CD14-positive monocyte (primary cell): ENCODE data around the gene EME2. TPM values are rescaled to one million over a fixed set of nuclear protein-coding genes. Genes with fewer than 3 reads are reported as not detected.
"Not testable (repeated sequence)": the region's sequence is repeated elsewhere in the genome, so short reads cannot be mapped to it uniquely, and the experiment has no call there.

Experiments
- DNase-seq, 3 donors: peaks; one replicate each; pipeline ENCODE4 v3.0.0-alpha.2; 2011 to 2022
- H2AFZ ChIP-seq: 2 replicates; pipeline ENCODE4 v1.6.0; 2012; ENCODE audit warnings: mild to moderate bottlenecking, low read depth, low read length, inconsistent platforms; ENCODE audit not compliant: insufficient read depth, poor library complexity, severe bottlenecking
- H3K27ac ChIP-seq, 2 donors: 1 replicate in 1 of 2; 2 replicates in 1 of 2; pipeline ENCODE4 v1.5.1; 2012 to 2013; ENCODE audit warnings: low read length in 2 of 2, control low read depth in 1 of 2, inconsistent platforms in 1 of 2, low read depth in 1 of 2, mild to moderate bottlenecking in 1 of 2
- H3K27me3 ChIP-seq, 2 donors: one replicate each; pipeline versions ENCODE4 v1.6.0 to v1.6.1; 2011 to 2013; ENCODE audit warnings: low read length in 2 of 2; ENCODE audit not compliant: control insufficient read depth in 2 of 2, insufficient read depth in 2 of 2
- H3K36me3 ChIP-seq, 2 donors: replicated peaks in 1 of 2; 1 replicate in 1 of 2; 2 replicates in 1 of 2; pipeline versions ENCODE4 v1.5.1 to v1.6.1; 2012 to 2013; ENCODE audit warnings: low read length in 2 of 2, control low read depth in 1 of 2, inconsistent platforms in 1 of 2, mild to moderate bottlenecking in 1 of 2; ENCODE audit not compliant: insufficient read depth in 2 of 2, control insufficient read depth in 1 of 2
- H3K4me1 ChIP-seq, 2 donors: 1 replicate in 1 of 2; 2 replicates in 1 of 2; pipeline versions ENCODE4 v1.5.1 to v1.6.1; 2012 to 2013; ENCODE audit warnings: low read length in 2 of 2, control low read depth in 1 of 2, inconsistent platforms in 1 of 2, mild to moderate bottlenecking in 1 of 2, moderate library complexity in 1 of 2; ENCODE audit not compliant: insufficient read depth in 2 of 2, control insufficient read depth in 1 of 2
- H3K4me2 ChIP-seq: replicated peaks from 2 replicates; pipeline ENCODE3; 2012; ENCODE audit warnings: low read length, moderate library complexity, mild to moderate bottlenecking; ENCODE audit not compliant: poor library complexity, severe bottlenecking; ENCODE audit errors: extremely low read depth
- H3K4me3 ChIP-seq, 3 experiments: fragments of 200-600 bp in 1 of 3; sonication (generic) in 1 of 3; replicated peaks in 1 of 3; 1 replicate in 2 of 3; 2 replicates in 1 of 3; pipeline ENCODE4 v1.5.1; 2011 to 2013; ENCODE audit warnings: low read length in 3 of 3, mild to moderate bottlenecking in 3 of 3, control low read depth in 2 of 3, low read depth in 2 of 3, inconsistent platforms in 1 of 3, moderate library complexity in 1 of 3
- H3K79me2 ChIP-seq: 2 replicates; pipeline ENCODE4 v1.6.0; 2012; ENCODE audit warnings: mild to moderate bottlenecking, control low read depth, inconsistent platforms, low read length, moderate library complexity; ENCODE audit not compliant: insufficient read depth
- H3K9ac ChIP-seq: 2 replicates; pipeline ENCODE4 v1.6.0; 2017; ENCODE audit warnings: low read length, mild to moderate bottlenecking; ENCODE audit not compliant: insufficient read depth, poor library complexity, severe bottlenecking
- H3K9me3 ChIP-seq, 2 donors: replicated peaks in 1 of 2; 1 replicate in 1 of 2; 2 replicates in 1 of 2; pipeline versions ENCODE4 v1.5.1 to v1.6.1; 2012 to 2013; ENCODE audit warnings: low read length in 2 of 2, control low read depth in 1 of 2; ENCODE audit not compliant: control insufficient read depth in 1 of 2, insufficient read depth in 1 of 2
- H4K20me1 ChIP-seq: 2 replicates; pipeline ENCODE4 v1.6.0; 2012; ENCODE audit warnings: mild to moderate bottlenecking, low read length, control low read depth, moderate library complexity; ENCODE audit not compliant: insufficient read depth
- H3K27ac Mint-ChIP-seq, 7 donors: one replicate each; pipeline ENCODE4 v1.8.0; 2020; ENCODE audit warnings: mild to moderate bottlenecking in 7 of 7, mixed read lengths in 7 of 7, moderate library complexity in 6 of 7, inconsistent platforms in 2 of 7
- H3K27me3 Mint-ChIP-seq, 3 donors: one replicate each; pipeline ENCODE4 v1.8.0; 2021 to 2022; ENCODE audit warnings: low read depth in 3 of 3, mild to moderate bottlenecking in 3 of 3, mixed read lengths in 3 of 3, moderate library complexity in 3 of 3, inconsistent platforms in 1 of 3
- H3K36me3 Mint-ChIP-seq, 2 donors: one replicate each; pipeline ENCODE4 v1.8.0; 2020; ENCODE audit warnings: mixed read lengths in 2 of 2, inconsistent platforms in 1 of 2, mild to moderate bottlenecking in 1 of 2
- H3K4me1 Mint-ChIP-seq: one replicate; pipeline ENCODE4 v1.8.0; 2020; ENCODE audit warnings: mild to moderate bottlenecking, mixed read lengths
- H3K4me3 Mint-ChIP-seq, 2 donors: one replicate each; pipeline ENCODE4 v1.8.0; 2020; ENCODE audit warnings: mild to moderate bottlenecking in 2 of 2, mixed read lengths in 2 of 2, moderate library complexity in 1 of 2
- H3K9me3 Mint-ChIP-seq, 7 donors: one replicate each; pipeline ENCODE4 v1.8.0; 2020 to 2022; ENCODE audit warnings: mixed read lengths in 7 of 7, mild to moderate bottlenecking in 6 of 7, moderate library complexity in 6 of 7, inconsistent platforms in 2 of 7
- CTCF ChIP-seq: fragments of 200-600 bp; IDR thresholded peaks from one replicate; pipeline ENCODE4 v1.8.0; 2022; ENCODE audit warnings: antibody characterized with exemption, mild to moderate bottlenecking
- WGBS: methylation state at CpG from one replicate; pipeline ENCODE4 v1.1.5; 2013; ENCODE audit warnings: missing lambda C conversion rate; ENCODE audit not compliant: insufficient coverage; 5-methylcytosine and 5-hydroxymethylcytosine counted together
- intact Hi-C, 2 donors: fragments of 100-400 bp; cut with micrococcal nuclease; formaldehyde crosslinking; loops; one replicate each; pipeline versions ENCODE4 v1.15.0 to v1.15.1; 2023
- polyA plus RNA-seq, 3 donors: library from polyadenylated mRNA; depleted of rRNA in 1 of 3; unstranded in 2 of 3; stranded (reverse) in 1 of 3; fragments of 300-500 nt in 2 of 3; fragments of >200 nt in 1 of 3; fragmentation: Illumina TruSeq in 2 of 3; gene quantifications; 1 replicate in 2 of 3; 2 replicates in 1 of 3; pipeline ENCODE4 v1.2.3, GENCODE V29; 2012 to 2021

EME2 gene
- polyA plus RNA-seq, 3 donors: 0.26 to 36.6 (median 0.48) TPM

DNA sequence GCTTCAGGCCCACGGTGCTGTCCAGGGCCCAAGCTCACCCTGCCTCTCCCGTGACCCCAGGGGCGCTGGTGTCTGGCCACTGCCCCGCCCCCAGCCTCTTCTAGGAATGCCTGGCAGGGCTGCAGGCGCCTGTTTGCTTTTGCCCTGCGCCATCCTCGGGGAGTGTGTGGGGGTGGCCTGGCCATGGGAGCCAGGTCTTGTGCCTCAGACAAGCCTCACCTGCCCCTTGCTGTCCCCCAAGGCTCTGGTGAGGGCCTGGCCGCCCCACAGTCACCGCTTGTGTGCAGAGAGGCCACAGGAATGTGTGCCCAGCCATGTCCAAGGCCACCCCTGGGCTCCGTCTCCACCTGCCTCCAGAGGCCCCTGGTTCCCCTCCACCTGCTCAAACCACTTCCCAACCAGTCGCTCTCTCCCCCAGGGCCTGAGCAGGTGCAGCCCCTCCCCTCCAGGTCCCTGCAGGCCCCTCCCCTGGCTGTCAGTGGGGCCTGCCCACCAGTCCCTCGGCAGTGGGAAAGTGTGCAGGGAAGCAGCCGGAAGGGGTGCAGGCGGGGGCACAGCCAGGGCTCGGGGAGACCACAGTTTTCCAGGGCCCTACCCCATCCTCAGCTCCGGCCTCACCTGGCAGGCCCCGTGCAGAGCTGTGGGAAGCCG, 21.7 kb downstream of the EME2 start:
- Mint-ChIP-seq H3K27ac (no peak overlapping the region), H3K36me3 (peaks cover 2 to 13% of the 10 kb centered on the region in 2 donors), H3K27me3 (peaks cover 0 to 2% (median 0%) of the 10 kb centered on the region in 3 donors), H3K4me3 (no peak overlapping the region), H3K4me1 (no peaks in the 10 kb centered on the region), H3K9me3 (peaks cover 5 to 27% (median 21%) of the 10 kb centered on the region in 7 donors)
- H3K27ac ChIP-seq: no peak overlapping the region
- H3K4me2 ChIP-seq: no peak overlapping the region
- H3K9me3 ChIP-seq: peaks cover 5 to 19% of the 10 kb centered on the region in 2 donors
- intact Hi-C loops: no loop called here
- WGBS: 83% methylated on average over 16 of the region's 18 CpGs
- no peak overlapping the region for H2AFZ ChIP-seq
- DNase-seq: no peak
- no peak overlapping the region for H3K4me3 ChIP-seq
- no peak for TF ChIP-seq CTCF
- H3K79me2 ChIP-seq: no peaks in the 10 kb centered on the region
- H3K36me3 ChIP-seq: peaks cover 11 to 13% of the 10 kb centered on the region in 2 donors
- H4K20me1 ChIP-seq: no peaks in the 10 kb centered on the region
- no peak overlapping the region for H3K9ac ChIP-seq
- no peaks in the 10 kb centered on the region for H3K4me1 ChIP-seq
- H3K27me3 ChIP-seq: no peaks in the 10 kb centered on the region

- Histone ChIP-seq H3K4me2 (no peak overlapping the region), H3K79me2 (no peaks in the 10 kb centered on the region), H3K27me3 (no peaks in the 10 kb centered on the region), H2AFZ (no peak overlapping the region), H3K9me3 (peaks cover 5 to 26% of the 10 kb centered on the region in 2 donors), H3K36me3 (peaks cover 6 to 9% of the 10 kb centered on the region in 2 donors), H4K20me1 (no peaks in the 10 kb centered on the region), H3K27ac (no peak overlapping the region), H3K4me3 (no peak overlapping the region), H3K9ac (no peak overlapping the region), H3K4me1 (no peaks in the 10 kb centered on the region)
- H3K36me3 Mint-ChIP-seq: peaks cover 2 to 8% of the 10 kb centered on the region in 2 donors
- H3K4me3 Mint-ChIP-seq: no peak overlapping the region
- peaks cover 0 to 2% (median 0%) of the 10 kb centered on the region in 3 donors for H3K27me3 Mint-ChIP-seq
- no peak overlapping the region for H3K27ac Mint-ChIP-seq
- intact Hi-C loops: no loop called here
- no peak for DNase-seq
- H3K9me3 Mint-ChIP-seq: peaks cover 9 to 34% (median 27%) of the 10 kb centered on the region in 7 donors
- WGBS: 93% methylated on average over 27 of the region's 32 CpGs
- TF ChIP-seq CTCF: no peak
- no peaks in the 10 kb centered on the region for H3K4me1 Mint-ChIP-seq
Observed at GRCh38 chr16:1794908-1795666, 22.5 kb downstream of the EME2 start.

DNA sequence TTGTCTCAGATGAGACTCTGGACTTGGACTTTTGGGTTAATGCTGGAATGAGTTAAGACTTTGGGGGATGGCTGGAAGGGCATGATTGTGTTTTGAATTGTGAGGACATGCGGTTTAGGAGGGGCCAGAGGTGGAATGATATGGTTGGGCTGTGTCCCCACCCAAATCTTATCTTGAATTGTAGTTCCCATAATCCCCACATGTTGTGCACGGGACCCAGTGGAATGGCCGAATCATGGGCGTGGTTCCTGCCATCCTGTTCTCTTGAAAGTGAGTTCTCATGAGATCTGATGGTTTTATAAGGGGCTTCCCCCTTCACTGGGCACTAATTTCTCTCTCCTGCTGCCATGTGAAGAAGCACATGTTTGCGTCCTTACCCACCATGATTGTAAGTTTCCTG, 26.7 kb downstream of the EME2 start:
- no CpG with 5 or more reads among the region's 5 CpGs for WGBS
- H2AFZ ChIP-seq, H3K36me3 Mint-ChIP-seq, H3K36me3 ChIP-seq, H3K27me3 Mint-ChIP-seq, H3K27ac ChIP-seq, H4K20me1 ChIP-seq, DNase-seq, H3K27ac Mint-ChIP-seq, H3K4me1 ChIP-seq, H3K4me1 Mint-ChIP-seq, H3K4me3 Mint-ChIP-seq, H3K9ac ChIP-seq, H3K27me3 ChIP-seq, intact Hi-C loops, H3K4me3 ChIP-seq, H3K4me2 ChIP-seq, H3K79me2 ChIP-seq: not testable (repeated sequence)
- H3K9me3 Mint-ChIP-seq: peaks cover 9 to 35% (median 28%) of the 10 kb centered on the region in 7 donors
- peaks cover 5 to 28% of the 10 kb centered on the region in 2 donors for H3K9me3 ChIP-seq
